Uterus (tissue), 4 donors: Measurements from ENCODE around the gene LCORL. TPM values are rescaled to one million over a fixed set of nuclear protein-coding genes. Genes with fewer than 3 reads are reported as not detected.
"Not testable (repeated sequence)": the region's sequence is repeated elsewhere in the genome, so short reads cannot be mapped to it uniquely, and the experiment has no call there.

Source experiments
- DNase-seq, 2 donors: peaks; one replicate each; pipeline ENCODE4 v3.0.0-alpha.2; 2019 to 2020
- H3K27ac ChIP-seq, 2 donors: fragments of 200-600 bp; sonication (generic); 1 replicate in 1 of 2; 2 replicates in 1 of 2; pipeline ENCODE4 v1.5.1; 2016 to 2018
- H3K27me3 ChIP-seq, 2 donors: fragments of 200-600 bp; sonication (generic); one replicate each; pipeline ENCODE4 v1.5.1; 2018 to 2019; ENCODE audit warnings: control low read depth in 1 of 2
- H3K36me3 ChIP-seq, 2 donors: fragments of 200-600 bp; sonication (generic); one replicate each; pipeline ENCODE4 v1.5.1; 2019; ENCODE audit warnings: control low read depth in 1 of 2
- H3K4me1 ChIP-seq, 2 donors: fragments of 200-600 bp; sonication (generic); one replicate each; pipeline ENCODE4 v1.5.1; 2018 to 2019; ENCODE audit warnings: control low read depth in 1 of 2
- H3K4me3 ChIP-seq, 2 donors: fragments of 200-600 bp; sonication (generic); 1 replicate in 1 of 2; 2 replicates in 1 of 2; pipeline ENCODE4 v1.5.1; 2018 to 2019; ENCODE audit warnings: mild to moderate bottlenecking in 1 of 2
- H3K9me3 ChIP-seq, 2 donors: fragments of 200-600 bp; sonication (generic); one replicate each; pipeline ENCODE4 v1.5.1; 2019; ENCODE audit warnings: control low read depth in 1 of 2
- CTCF ChIP-seq, 4 experiments: fragments of 200-600 bp in 2 of 4; fragments of 450-650 bp in 2 of 4; sonication (generic) in 2 of 4; IDR thresholded peaks; one replicate each; pipeline ENCODE4 v1.5.1; 2016 to 2019; ENCODE audit warnings: antibody characterized with exemption in 4 of 4, mild to moderate bottlenecking in 2 of 4, moderate library complexity in 1 of 4
- POLR2A ChIP-seq, 2 donors: fragments of 450-650 bp; IDR thresholded peaks; one replicate each; pipeline ENCODE4 v1.6.1; 2016; ENCODE audit warnings: antibody characterized with exemption in 2 of 2, mild to moderate bottlenecking in 1 of 2, moderate library complexity in 1 of 2
- intact Hi-C: fragments of 100-400 bp; cut with DNase I; formaldehyde crosslinking; loops from one replicate; pipeline ENCODE4 v1.15.1; 2023; ENCODE audit warnings: low total_unique reads
- total RNA-seq, 4 donors: library from RNA; depleted of rRNA in 3 of 4; stranded (reverse); fragments of >200 nt in 3 of 4; gene quantifications; one replicate each; pipeline versions ENCODE4 v1.1.0 to v1.2.4, GENCODE V29; 2014 to 2023
- donor health status: DM: yes; HTN: yes; CAD: no.

LCORL gene
- total RNA-seq, 4 donors from 2014 or later = 14.1 to 66.7 (median 23.1) TPM

- Histone ChIP-seq H3K4me1 (no peaks in the 10 kb centered on the region), H3K4me3 (no peak overlapping the region), H3K27me3 (no peaks in the 10 kb centered on the region), H3K9me3 (no peaks in the 10 kb centered on the region), H3K27ac (no peak overlapping the region), H3K36me3 (no peaks in the 10 kb centered on the region)
- TF ChIP-seq POLR2A (IDR thresholded peaks at IDR 0.05) (no peak), CTCF (IDR thresholded peaks at IDR 0.05) (no peak)
- intact Hi-C loops = no loop called here
- no peak for DNase-seq
Observed at GRCh38 chr4:17869327-17869726, 152.2 kb downstream of the LCORL start.

GRCh38 chr4:17867276-17867675, 154.3 kb downstream of the LCORL start:
- no peak overlapping the region for H3K4me3 ChIP-seq
- H3K27ac ChIP-seq = no peak overlapping the region
- no peaks in the 10 kb centered on the region for H3K36me3 ChIP-seq
- no peaks in the 10 kb centered on the region for H3K27me3 ChIP-seq
- H3K9me3 ChIP-seq = no peaks in the 10 kb centered on the region
- TF ChIP-seq POLR2A (IDR thresholded peaks at IDR 0.05) = no peak
- no peak for TF ChIP-seq CTCF (IDR thresholded peaks at IDR 0.05)
- intact Hi-C loops = no loop called here
- DNase-seq = no peak
- no peaks in the 10 kb centered on the region for H3K4me1 ChIP-seq

GRCh38 chr4:17866810-17867209, 154.7 kb downstream of the LCORL start:
- H3K9me3 ChIP-seq = no peaks in the 10 kb centered on the region

GRCh38 chr4:17865866-17866363, 155.6 kb downstream of the LCORL start:
- Histone ChIP-seq H3K4me3 (no peak overlapping the region), H3K9me3 (no peaks in the 10 kb centered on the region), H3K27me3 (no peaks in the 10 kb centered on the region), H3K27ac (no peak overlapping the region), H3K36me3 (no peaks in the 10 kb centered on the region), H3K4me1 (no peaks in the 10 kb centered on the region)
- no peak for DNase-seq
- intact Hi-C loops = no loop called here
- TF ChIP-seq CTCF (IDR thresholded peaks at IDR 0.05) (no peak), POLR2A (IDR thresholded peaks at IDR 0.05) (no peak)

More at GRCh38 chr4:17866810-17867209, 154.7 kb downstream of the LCORL start:
- H3K36me3 ChIP-seq = no peaks in the 10 kb centered on the region
- H3K4me1 ChIP-seq = no peaks in the 10 kb centered on the region
- H3K4me3 ChIP-seq = no peak overlapping the region
- no peaks in the 10 kb centered on the region for H3K27me3 ChIP-seq
- no peak for DNase-seq
- H3K27ac ChIP-seq = no peak overlapping the region
- intact Hi-C loops = no loop called here
- no peak for TF ChIP-seq POLR2A (IDR thresholded peaks at IDR 0.05)

- H3K36me3 ChIP-seq, DNase-seq, H3K9me3 ChIP-seq, H3K27me3 ChIP-seq, intact Hi-C loops, H3K27ac ChIP-seq, H3K4me1 ChIP-seq, H3K4me3 ChIP-seq: not testable (repeated sequence)
Observed at GRCh38 chr4:17861906-17862305, 159.6 kb downstream of the LCORL start.

- TF ChIP-seq POLR2A (IDR thresholded peaks at IDR 0.05) (no peak), CTCF (IDR thresholded peaks at IDR 0.05) (no peak)
- no peak overlapping the region for H3K4me3 ChIP-seq
- peaks cover 0 to 5% of the 10 kb centered on the region in 2 donors for H3K9me3 ChIP-seq
- no peaks in the 10 kb centered on the region for H3K36me3 ChIP-seq
- no peaks in the 10 kb centered on the region for H3K4me1 ChIP-seq
- DNase-seq = no peak
- H3K27me3 ChIP-seq = no peaks in the 10 kb centered on the region
- H3K27ac ChIP-seq = no peak overlapping the region
- intact Hi-C loops = no loop called here
Observed at GRCh38 chr4:17859793-17860406, 161.7 kb downstream of the LCORL start.
